ENCODE results near the gene CTNNA3. TPM values are rescaled to one million over a fixed set of nuclear protein-coding genes. Genes with fewer than 3 reads are reported as not detected.
"Not testable (repeated sequence)": the region's sequence is repeated elsewhere in the genome, so short reads cannot be mapped to it uniquely, and the experiment has no call there.

CTNNA3 gene
- total RNA-seq, 4 donors from 2014 or later: 14.3 to 49.5 (median 24.2) TPM

- intact Hi-C loops (cut with DNase I; ENCODE audit: low total_unique reads) (no loop called here), in situ Hi-C loops (cut with MboI; ENCODE audit: low sequenced_read_pairs in 4 of 4) (no loop called here)
- Histone ChIP-seq H3K4me3 (no peak overlapping the region), H3K27ac (no peak overlapping the region), H3K36me3 (no peaks in the 10 kb centered on the region), H3K9me3 (no peaks in the 10 kb centered on the region), H3K4me1 (peaks cover 11 to 43% of the 10 kb centered on the region in 2 donors), H3K27me3 (no peaks in the 10 kb centered on the region)
- DNase-seq: no peak
- no peak for ATAC-seq
- TF ChIP-seq CTCF (IDR thresholded peaks at IDR 0.05 in 4 of 5, conservative IDR thresholded peaks at IDR 0.05 in 1 of 5) (no peak), POLR2A (IDR thresholded peaks at IDR 0.05) (no peak)
These were observed 453.5 kb downstream of the CTNNA3 start for GRCh38 chr10:67242528-67242927.

GRCh38 chr10:67241451-67241850, 454.5 kb downstream of the CTNNA3 start:
- TF ChIP-seq POLR2A (IDR thresholded peaks at IDR 0.05) (no peak), CTCF (IDR thresholded peaks at IDR 0.05 in 4 of 5, conservative IDR thresholded peaks at IDR 0.05 in 1 of 5) (no peak)
- ATAC-seq (no peak), DNase-seq (no peak)
- peaks cover 11 to 44% of the 10 kb centered on the region in 2 donors for H3K4me1 ChIP-seq
- no peak overlapping the region for H3K27ac ChIP-seq
- no peaks in the 10 kb centered on the region for H3K9me3 ChIP-seq
- H3K36me3 ChIP-seq: no peaks in the 10 kb centered on the region
- no peaks in the 10 kb centered on the region for H3K27me3 ChIP-seq
- in situ Hi-C loops (cut with MboI; ENCODE audit: low sequenced_read_pairs in 4 of 4): no loop called here
- H3K4me3 ChIP-seq: no peak overlapping the region
- intact Hi-C loops (cut with DNase I; ENCODE audit: low total_unique reads): no loop called here

- ATAC-seq (peak; percentile 95 to 96), DNase-seq (peak; percentile 20 to 24)
- Histone ChIP-seq H3K27ac (peak overlapping the region in 2 of 4 donors; percentile 14 to 41), H3K4me1 (peaks cover 11 to 44% of the 10 kb centered on the region in 2 donors), H3K4me3 (no peak overlapping the region), H3K9me3 (no peaks in the 10 kb centered on the region), H3K27me3 (no peaks in the 10 kb centered on the region), H3K36me3 (no peaks in the 10 kb centered on the region)
- TF ChIP-seq CTCF (IDR thresholded peaks at IDR 0.05 in 4 of 5, conservative IDR thresholded peaks at IDR 0.05 in 1 of 5) (no peak), POLR2A (IDR thresholded peaks at IDR 0.05) (no peak)
- in situ Hi-C loops (cut with MboI; ENCODE audit: low sequenced_read_pairs in 4 of 4) (no loop called here), intact Hi-C loops (cut with DNase I; ENCODE audit: low total_unique reads) (no loop called here)
These were observed 456.0 kb downstream of the CTNNA3 start for GRCh38 chr10:67239864-67240497.

DNA sequence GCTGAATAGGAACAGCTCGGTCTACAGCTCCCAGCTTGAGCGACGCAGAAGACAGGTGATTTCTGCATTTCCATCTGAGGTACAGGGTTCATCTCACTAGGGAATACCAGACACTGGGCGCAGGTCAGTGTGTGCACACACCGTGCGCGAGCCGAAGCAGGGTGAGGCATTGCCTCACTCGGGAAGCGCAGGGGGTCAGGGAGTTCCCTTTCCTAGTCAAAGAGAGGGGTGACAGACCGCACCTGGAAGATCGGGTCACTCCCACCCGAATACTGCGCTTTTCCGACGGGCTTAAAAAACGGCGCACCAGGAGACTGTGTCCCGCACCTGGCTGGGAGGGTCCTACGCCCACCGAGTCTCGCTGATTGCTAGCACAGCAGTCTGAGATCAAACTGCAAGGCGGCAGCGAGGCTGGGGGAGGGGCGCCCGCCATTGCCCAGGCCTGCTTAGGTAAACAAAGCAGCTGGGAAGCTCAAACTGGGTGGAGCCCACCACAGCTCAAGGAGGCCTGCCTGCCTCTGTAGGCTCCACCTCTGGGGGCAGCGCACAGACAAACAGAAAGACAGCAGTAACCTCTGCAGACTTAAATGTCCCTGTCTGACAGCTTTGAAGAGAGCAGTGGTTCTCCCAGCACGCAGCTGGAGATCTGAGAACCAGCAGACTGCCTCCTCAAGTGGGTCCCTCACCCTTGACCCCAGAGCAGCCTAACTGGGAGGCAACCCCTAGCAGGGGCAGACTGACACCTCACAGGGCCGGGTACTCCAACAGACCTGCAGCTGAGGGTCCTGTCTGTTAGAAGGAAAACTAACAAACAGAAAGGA, 465.1 kb downstream of the CTNNA3 start:
- H3K4me1 ChIP-seq; in situ Hi-C loops (cut with MboI; ENCODE audit: low sequenced_read_pairs in 4 of 4); H3K4me3 ChIP-seq; ATAC-seq; intact Hi-C loops (cut with DNase I; ENCODE audit: low total_unique reads); H3K27me3 ChIP-seq; H3K36me3 ChIP-seq; H3K9me3 ChIP-seq; DNase-seq; H3K27ac ChIP-seq: not testable (repeated sequence)

DNA sequence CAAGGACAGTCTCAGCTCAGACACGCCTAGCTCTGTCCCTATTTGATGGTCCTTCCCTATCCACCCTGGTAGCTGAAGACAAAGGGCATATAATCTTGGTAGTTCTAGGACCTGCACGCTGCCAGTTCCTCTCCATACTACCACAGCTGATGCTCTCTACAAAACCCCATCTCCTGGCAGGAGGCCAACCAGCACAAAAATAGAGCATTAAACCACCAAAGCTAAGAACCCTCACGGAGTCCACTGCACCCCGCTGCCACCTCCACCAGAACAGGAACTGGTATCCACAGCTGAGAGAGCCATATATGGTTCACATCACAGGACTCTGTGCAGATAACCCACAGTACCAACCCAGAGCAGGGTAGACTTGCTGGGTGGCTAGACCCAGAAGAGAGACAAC, 470.8 kb downstream of the CTNNA3 start:
- no peaks in the 10 kb centered on the region for H3K9me3 ChIP-seq
- no peak overlapping the region for H3K4me3 ChIP-seq
- in situ Hi-C loops (cut with MboI; ENCODE audit: low sequenced_read_pairs in 4 of 4): no loop called here
- H3K36me3 ChIP-seq: no peaks in the 10 kb centered on the region
- no peak overlapping the region for H3K27ac ChIP-seq
- ATAC-seq (no peak), DNase-seq (no peak)
- TF ChIP-seq CTCF (IDR thresholded peaks at IDR 0.05 in 4 of 5, conservative IDR thresholded peaks at IDR 0.05 in 1 of 5) (no peak), POLR2A (IDR thresholded peaks at IDR 0.05) (no peak)
- intact Hi-C loops (cut with DNase I; ENCODE audit: low total_unique reads): no loop called here
- no peaks in the 10 kb centered on the region for H3K27me3 ChIP-seq
- H3K4me1 ChIP-seq: peaks cover 12 to 15% of the 10 kb centered on the region in 2 donors
